WTC11 (cell line): ENCODE data around the gene RPS6KC1. TPM values are rescaled to one million over a fixed set of nuclear protein-coding genes. Genes with fewer than 3 reads are reported as not detected.

Experiments used
- ATAC-seq: fragments of 200-7000 bp; cut with Tn5 transposase; 2 replicates; pipeline ENCODE4 v1.10.0; 2021; ENCODE audit warnings: mild to moderate bottlenecking, moderate library complexity
- CTCF ChIA-PET: fragments of 300-600 bp; sonication (Branson Sonifier 250); formaldehyde crosslinking; loops from one replicate; lab custom pipeline; 2021; ENCODE audit warnings: antibody characterized with exemption; lab: Charles Lee
- POLR2A ChIA-PET: fragments of 350-600 bp; sonication (Branson Sonifier 250); formaldehyde crosslinking; loops from one replicate; lab custom pipeline; 2021; ENCODE audit warnings: antibody characterized with exemption; lab: Charles Lee
- DNase-seq: peaks from one replicate; pipeline ENCODE4 v3.0.0; 2021; ENCODE audit warnings: low spot score
- H3K27ac Mint-ChIP-seq: 2 replicates; pipeline ENCODE4 v1.8.0; 2021; ENCODE audit warnings: mixed read lengths
- H3K27me3 Mint-ChIP-seq: 2 replicates; pipeline ENCODE4 v1.8.0; 2021; ENCODE audit warnings: low read depth, mild to moderate bottlenecking, moderate library complexity, mixed read lengths
- H3K36me3 Mint-ChIP-seq: 2 replicates; pipeline ENCODE4 v1.8.0; 2021; ENCODE audit warnings: mixed read lengths
- H3K4me1 Mint-ChIP-seq: 2 replicates; pipeline ENCODE4 v1.8.0; 2022; ENCODE audit warnings: mixed read lengths
- H3K4me3 Mint-ChIP-seq: 2 replicates; pipeline ENCODE4 v1.8.0; 2021; ENCODE audit warnings: mild to moderate bottlenecking, moderate library complexity, mixed read lengths
- H3K9me3 Mint-ChIP-seq: 2 replicates; pipeline ENCODE4 v1.8.0; 2021; ENCODE audit warnings: mixed read lengths
- ATF1 ChIP-seq: sonication (generic); formaldehyde crosslinking; IDR thresholded peaks from 2 replicates; pipeline ENCODE4 v1.8.1; 2023; ENCODE audit warnings: mild to moderate bottlenecking, moderate library complexity, missing genetic modification reagents
- CDX4 ChIP-seq: fragments of 250-450 bp; sonication (Bioruptor Pico); IDR thresholded peaks from 2 replicates; pipeline ENCODE4 v1.9.0; 2021; ENCODE audit warnings: moderate library complexity, mild to moderate bottlenecking, inconsistent platforms, borderline replicate concordance
- CTCF ChIP-seq: fragments of 200-600 bp; IDR thresholded peaks from 2 replicates; pipeline ENCODE4 v1.8.0; 2022; ENCODE audit warnings: antibody characterized with exemption
- IRF1 ChIP-seq: sonication (generic); formaldehyde crosslinking; IDR thresholded peaks from 2 replicates; pipeline ENCODE4 v1.8.0; 2023; ENCODE audit warnings: missing genetic modification reagents
- JAZF1 ChIP-seq: fragments of 250-450 bp; sonication (Bioruptor Pico); IDR thresholded peaks from 2 replicates; pipeline ENCODE4 v1.9.0; 2021; ENCODE audit warnings: moderate library complexity, mild to moderate bottlenecking, inconsistent platforms
- JUN ChIP-seq: sonication (generic); formaldehyde crosslinking; IDR thresholded peaks from 2 replicates; pipeline ENCODE4 v1.8.0; 2023; ENCODE audit warnings: mild to moderate bottlenecking, missing genetic modification reagents
- NFE2L1 ChIP-seq: sonication (generic); formaldehyde crosslinking; IDR thresholded peaks from 2 replicates; pipeline ENCODE4 v1.8.1; 2023; ENCODE audit warnings: missing genetic modification reagents
- NFYB ChIP-seq: sonication (generic); formaldehyde crosslinking; conservative IDR thresholded peaks from 2 replicates; pipeline ENCODE4 v1.8.0; 2022; ENCODE audit warnings: low read depth, missing genetic modification reagents
- OVOL2 ChIP-seq: fragments of 250-450 bp; sonication (Bioruptor Pico); IDR thresholded peaks from 2 replicates; pipeline ENCODE4 v1.9.0; 2021; ENCODE audit warnings: mild to moderate bottlenecking, borderline replicate concordance
- PRDM15 ChIP-seq: sonication (generic); formaldehyde crosslinking; IDR thresholded peaks from 2 replicates; pipeline ENCODE4 v1.8.0; 2022; ENCODE audit warnings: missing genetic modification reagents
- RORB ChIP-seq: fragments of 250-450 bp; sonication (Bioruptor Pico); IDR thresholded peaks from 2 replicates; pipeline ENCODE4 v1.9.0; 2021; ENCODE audit warnings: mild to moderate bottlenecking
- TP53 ChIP-seq: sonication (generic); formaldehyde crosslinking; IDR thresholded peaks from 2 replicates; pipeline ENCODE4 v1.8.1; 2023; ENCODE audit warnings: mild to moderate bottlenecking, missing genetic modification reagents
- USF1 ChIP-seq: sonication (generic); formaldehyde crosslinking; IDR thresholded peaks from 2 replicates; pipeline ENCODE4 v1.8.0; 2022; ENCODE audit warnings: mild to moderate bottlenecking, missing genetic modification reagents
- ZBTB21 ChIP-seq: sonication (generic); formaldehyde crosslinking; IDR thresholded peaks from 2 replicates; pipeline ENCODE4 v1.8.1; 2023; ENCODE audit warnings: mild to moderate bottlenecking, missing genetic modification reagents, borderline replicate concordance
- ZNF121 ChIP-seq: sonication (generic); formaldehyde crosslinking; IDR thresholded peaks from 2 replicates; pipeline ENCODE4 v1.8.0; 2023; ENCODE audit warnings: missing genetic modification reagents
- ZNF138 ChIP-seq: sonication (generic); formaldehyde crosslinking; conservative IDR thresholded peaks from 2 replicates; pipeline ENCODE4 v1.8.1; 2022; ENCODE audit warnings: mild to moderate bottlenecking, moderate library complexity, missing genetic modification reagents
- ZNF532 ChIP-seq: fragments of 250-450 bp; sonication (Bioruptor Pico); IDR thresholded peaks from 2 replicates; pipeline ENCODE4 v1.9.0; 2021; ENCODE audit warnings: mild to moderate bottlenecking, borderline replicate concordance
- ZNF671 ChIP-seq: fragments of 250-450 bp; sonication (Bioruptor Pico); IDR thresholded peaks from 2 replicates; pipeline ENCODE4 v1.8.0; 2021; ENCODE audit warnings: mild to moderate bottlenecking
- total RNA-seq: library from RNA; stranded (reverse); gene quantifications from 3 replicates; pipeline ENCODE4 v1.2.3, GENCODE V29; 2021
- TF ChIP-seq, protein P1 (sequence below): sonication (generic); formaldehyde crosslinking; IDR thresholded peaks from 2 replicates; pipeline ENCODE4 v1.8.0; 2022; ENCODE audit warnings: mild to moderate bottlenecking, missing genetic modification reagents
- TF ChIP-seq, protein P2 (sequence below): sonication (generic); formaldehyde crosslinking; IDR thresholded peaks from 2 replicates; pipeline ENCODE4 v1.8.1; 2022; ENCODE audit warnings: mild to moderate bottlenecking, missing genetic modification reagents, moderate library complexity, borderline replicate concordance

Gene RPS6KC1
- total RNA-seq, 1 experiment from 2014 or later: 17.4 TPM

DNA sequence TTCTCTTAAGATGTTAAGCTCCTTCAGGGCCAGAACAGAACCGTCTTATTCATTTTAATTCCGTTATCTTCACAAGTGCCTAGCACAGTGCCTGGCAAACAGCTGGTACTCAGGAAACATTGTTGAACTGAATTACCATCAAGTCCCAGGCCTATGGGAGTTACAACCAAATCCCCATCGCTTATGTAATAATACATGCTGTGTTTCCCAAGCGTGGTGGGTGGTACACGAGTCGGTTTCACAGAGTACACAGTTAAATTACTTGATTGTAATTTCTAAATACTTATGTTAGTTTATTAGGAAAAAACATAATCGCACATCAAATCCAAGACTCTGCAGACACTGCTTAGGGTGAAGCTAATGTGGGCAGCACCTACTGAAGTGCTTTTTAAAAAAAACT lies 36.4 kb upstream of the RPS6KC1 start:
- TF ChIP-seq ZNF532 (CRISPR knock-in tag) (no peak), OVOL2 (CRISPR knock-in tag) (no peak), USF1 (no peak), JAZF1 (CRISPR knock-in tag) (no peak), CTCF (no peak), ZNF671 (no peak), NFYB (no peak), CDX4 (no peak), NFE2L1 (no peak), RORB (CRISPR knock-in tag) (no peak), ZNF121 (CRISPR knock-in tag) (no peak), ZBTB21 (CRISPR knock-in tag) (no peak), JUN (CRISPR knock-in tag) (no peak), ZNF138 (CRISPR knock-in tag) (no peak), TP53 (no peak)
- TF ChIP-seq, protein P1, sequence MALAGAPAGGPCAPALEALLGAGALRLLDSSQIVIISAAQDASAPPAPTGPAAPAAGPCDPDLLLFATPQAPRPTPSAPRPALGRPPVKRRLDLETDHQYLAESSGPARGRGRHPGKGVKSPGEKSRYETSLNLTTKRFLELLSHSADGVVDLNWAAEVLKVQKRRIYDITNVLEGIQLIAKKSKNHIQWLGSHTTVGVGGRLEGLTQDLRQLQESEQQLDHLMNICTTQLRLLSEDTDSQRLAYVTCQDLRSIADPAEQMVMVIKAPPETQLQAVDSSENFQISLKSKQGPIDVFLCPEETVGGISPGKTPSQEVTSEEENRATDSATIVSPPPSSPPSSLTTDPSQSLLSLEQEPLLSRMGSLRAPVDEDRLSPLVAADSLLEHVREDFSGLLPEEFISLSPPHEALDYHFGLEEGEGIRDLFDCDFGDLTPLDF (CRISPR knock-in tag): no peak
- TF ChIP-seq, all 79 proteins: peak for 0
- H3K4me1 Mint-ChIP-seq: peaks cover 12% of the 10 kb centered on the region
- CTCF ChIA-PET: no interaction called here
- ATAC-seq (no peak), DNase-seq (no peak)
- H3K27me3 Mint-ChIP-seq: peaks cover 3% of the 10 kb centered on the region; the same call in 1 of the 2 replicates
- peaks cover 12% of the 10 kb centered on the region for H3K36me3 Mint-ChIP-seq
- POLR2A ChIA-PET: no interaction called here
- H3K27ac Mint-ChIP-seq: peak overlapping the region; percentile 99
- peak overlapping the region; percentile 97 for H3K4me3 Mint-ChIP-seq
- H3K9me3 Mint-ChIP-seq: no peaks in the 10 kb centered on the region

DNA sequence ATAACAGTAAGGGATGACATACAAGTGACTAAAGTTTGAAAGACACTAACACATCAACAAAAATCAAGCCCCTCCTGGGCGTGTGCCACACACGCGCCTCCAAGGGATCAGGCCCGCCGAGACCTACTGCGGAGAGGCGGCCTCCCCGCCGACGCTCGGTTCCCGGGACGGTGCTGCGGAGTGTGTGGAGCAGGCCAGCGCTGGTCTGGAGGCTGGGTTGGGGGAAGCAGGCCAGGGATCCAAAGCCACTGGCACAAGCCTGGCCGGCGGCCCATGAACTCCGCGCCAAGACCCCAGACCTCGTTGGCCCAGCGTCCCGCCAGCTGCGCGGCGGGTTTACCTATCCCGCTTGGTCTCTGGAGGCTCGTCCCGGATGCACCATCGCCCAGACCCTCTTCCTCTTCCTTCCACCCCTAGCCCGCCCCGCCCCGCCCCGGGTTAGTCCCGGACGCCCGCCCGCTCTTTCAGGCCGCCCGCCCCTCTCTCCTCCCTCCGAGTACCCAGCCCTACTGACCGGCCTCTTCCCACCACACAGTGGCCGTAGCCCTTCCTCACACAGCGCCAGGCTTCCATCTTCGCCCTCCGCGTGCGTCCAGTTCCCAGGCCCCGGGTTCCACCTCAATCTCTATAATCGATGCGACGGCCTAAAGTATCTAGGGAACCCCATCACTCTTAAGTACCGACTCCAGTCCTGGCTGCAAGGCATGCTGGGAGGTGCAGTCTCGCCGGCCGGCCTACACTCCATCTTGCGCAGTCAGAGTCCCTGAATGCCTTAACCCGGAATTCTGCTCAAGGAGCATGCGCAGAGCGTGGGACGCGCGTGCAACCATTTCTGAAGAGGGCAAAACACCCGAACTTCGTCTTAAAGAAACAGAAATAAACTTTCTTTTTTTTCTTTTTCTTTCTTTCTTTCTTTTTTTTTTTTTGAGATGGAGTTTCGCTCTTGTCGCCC lies 35.7 kb upstream of the RPS6KC1 start, which contains the start of gene ANGEL2:
ANGEL2 (minus strand) TSS at position 769 of the 952 bp plus-strand sequence; CDS start at position 573, 196 bp downstream.
- ATAC-seq (peak; percentile 96), DNase-seq (peak; percentile 95)
- Mint-ChIP-seq H3K9me3 (no peaks in the 10 kb centered on the region), H3K27me3 (peaks cover 5% of the 10 kb centered on the region; the same call in 1 of the 2 replicates), H3K4me1 (peaks cover 12% of the 10 kb centered on the region), H3K27ac (peak within 1 kb of the TSS; percentile 99), H3K4me3 (peak within 1 kb of the TSS; percentile 97), H3K36me3 (peaks cover 12% of the 10 kb centered on the region)
- POLR2A ChIA-PET: interaction anchor here (0.7 to 1.2 kb wide), 2 partner anchors 407 to 1587 kb away, joined by 3 to 4 read pairs; partner anchors contain the start of genes ATF3 and CENPF
- CTCF ChIA-PET: no interaction called here
- TF ChIP-seq ATF1 (CRISPR knock-in tag) (no peak), OVOL2 (CRISPR knock-in tag) (no peak), PRDM15 (CRISPR knock-in tag) (no peak), ZNF138 (CRISPR knock-in tag) (no peak), RORB (CRISPR knock-in tag) (no peak), IRF1 (CRISPR knock-in tag) (no peak)
- TF ChIP-seq, protein P2, sequence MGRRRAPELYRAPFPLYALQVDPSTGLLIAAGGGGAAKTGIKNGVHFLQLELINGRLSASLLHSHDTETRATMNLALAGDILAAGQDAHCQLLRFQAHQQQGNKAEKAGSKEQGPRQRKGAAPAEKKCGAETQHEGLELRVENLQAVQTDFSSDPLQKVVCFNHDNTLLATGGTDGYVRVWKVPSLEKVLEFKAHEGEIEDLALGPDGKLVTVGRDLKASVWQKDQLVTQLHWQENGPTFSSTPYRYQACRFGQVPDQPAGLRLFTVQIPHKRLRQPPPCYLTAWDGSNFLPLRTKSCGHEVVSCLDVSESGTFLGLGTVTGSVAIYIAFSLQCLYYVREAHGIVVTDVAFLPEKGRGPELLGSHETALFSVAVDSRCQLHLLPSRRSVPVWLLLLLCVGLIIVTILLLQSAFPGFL (CRISPR knock-in tag): no peak
